Measurements from ENCODE around the gene PPP3CA.
A peak's percentile ranks its signal among the peaks of the same experiment; 100 is the strongest.

The PPP3CA gene

DNA sequence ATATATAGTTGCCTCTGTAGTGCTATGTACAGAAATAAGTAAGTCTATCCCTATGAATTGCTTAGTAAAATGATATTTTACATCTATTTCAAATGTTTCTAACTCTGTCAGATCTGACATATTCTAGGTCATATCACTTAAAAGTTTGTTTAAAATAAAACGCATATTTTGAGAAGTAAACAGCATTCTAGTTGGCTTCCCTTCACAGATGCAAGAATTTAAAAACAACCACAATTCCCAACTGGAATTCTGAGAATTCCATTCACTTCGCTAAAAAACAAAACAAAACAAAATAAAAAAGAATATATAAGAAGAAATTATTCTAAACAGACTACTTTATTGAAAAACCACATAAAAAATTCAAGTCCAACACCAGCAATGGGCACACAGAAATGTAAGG is 126.0 kb downstream of the PPP3CA start:
- no peak for DNase-seq (ENCODE audit: extremely low spot score)
- CTCF ChIA-PET, result no interaction called here
- POLR2A ChIA-PET, result no interaction called here
- TF ChIP-seq LEF1 (IDR thresholded peaks at IDR 0.05; ENCODE audit: borderline replicate concordance) (no peak), FOXK2 (IDR thresholded peaks at IDR 0.05) (no peak), CTBP1 (IDR thresholded peaks at IDR 0.05; ENCODE audit: borderline replicate concordance) (no peak), NFRKB (IDR thresholded peaks at IDR 0.05) (no peak), FOXA1 (IDR thresholded peaks at IDR 0.05) (no peak), TARDBP (IDR thresholded peaks at IDR 0.05) (no peak), ELF4 (IDR thresholded peaks at IDR 0.05) (no peak), FOXM1 (IDR thresholded peaks at IDR 0.05; ENCODE audit: borderline replicate concordance) (no peak), SP1 (IDR thresholded peaks at IDR 0.05) (no peak), BHLHE40 (IDR thresholded peaks at IDR 0.05; ENCODE audit: borderline replicate concordance) (no peak), L3MBTL2 (conservative IDR thresholded peaks at IDR 0.05) (no peak), ARNT (IDR thresholded peaks at IDR 0.05) (no peak)
- TF ChIP-seq, protein P1, sequence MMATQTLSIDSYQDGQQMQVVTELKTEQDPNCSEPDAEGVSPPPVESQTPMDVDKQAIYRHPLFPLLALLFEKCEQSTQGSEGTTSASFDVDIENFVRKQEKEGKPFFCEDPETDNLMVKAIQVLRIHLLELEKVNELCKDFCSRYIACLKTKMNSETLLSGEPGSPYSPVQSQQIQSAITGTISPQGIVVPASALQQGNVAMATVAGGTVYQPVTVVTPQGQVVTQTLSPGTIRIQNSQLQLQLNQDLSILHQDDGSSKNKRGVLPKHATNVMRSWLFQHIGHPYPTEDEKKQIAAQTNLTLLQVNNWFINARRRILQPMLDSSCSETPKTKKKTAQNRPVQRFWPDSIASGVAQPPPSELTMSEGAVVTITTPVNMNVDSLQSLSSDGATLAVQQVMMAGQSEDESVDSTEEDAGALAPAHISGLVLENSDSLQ (IDR thresholded peaks at IDR 0.05), result no peak

DNA sequence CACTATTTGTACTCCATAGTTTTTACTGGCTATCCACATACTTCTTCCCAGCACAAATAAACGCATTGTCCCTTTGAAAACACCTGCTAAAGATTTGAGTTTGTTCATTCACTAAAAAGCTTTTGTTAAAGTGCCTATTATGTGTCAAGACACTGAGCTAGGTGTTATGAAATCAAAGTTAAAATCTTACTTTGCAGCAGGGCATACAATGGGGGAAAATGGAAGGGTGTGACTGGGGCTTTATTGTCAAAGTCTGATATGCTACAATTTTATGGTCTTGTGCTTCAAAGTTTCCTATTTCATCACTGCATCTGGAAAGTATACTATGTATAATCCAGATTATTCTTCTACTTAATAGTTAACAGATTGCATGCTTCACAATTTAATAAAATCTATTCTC is 128.4 kb downstream of the PPP3CA start:
- TF ChIP-seq TARDBP (IDR thresholded peaks at IDR 0.05), result no peak
- TF ChIP-seq ARNT (IDR thresholded peaks at IDR 0.05), result no peak
- TF ChIP-seq, protein P1 (IDR thresholded peaks at IDR 0.05), result no peak
- TF ChIP-seq HDGF (IDR thresholded peaks at IDR 0.05; ENCODE audit: borderline replicate concordance), result no peak
- no peak for TF ChIP-seq CTBP1 (IDR thresholded peaks at IDR 0.05; ENCODE audit: borderline replicate concordance)
- TF ChIP-seq FOXA1 (IDR thresholded peaks at IDR 0.05), result no peak
- no peak for TF ChIP-seq SUZ12 (IDR thresholded peaks at IDR 0.05)
- TF ChIP-seq ELF4 (IDR thresholded peaks at IDR 0.05), result no peak
- no peak for TF ChIP-seq SP1 (IDR thresholded peaks at IDR 0.05)
- no peak for TF ChIP-seq FOXM1 (IDR thresholded peaks at IDR 0.05; ENCODE audit: borderline replicate concordance)
- TF ChIP-seq NFRKB (IDR thresholded peaks at IDR 0.05), result no peak
- no peak for TF ChIP-seq BHLHE40 (IDR thresholded peaks at IDR 0.05; ENCODE audit: borderline replicate concordance)
- TF ChIP-seq ZNF384 (IDR thresholded peaks at IDR 0.05), result no peak
- TF ChIP-seq LEF1 (IDR thresholded peaks at IDR 0.05; ENCODE audit: borderline replicate concordance), result no peak
- TF ChIP-seq L3MBTL2 (conservative IDR thresholded peaks at IDR 0.05), result no peak
- POLR2A ChIA-PET, result no interaction called here
- CTCF ChIA-PET, result no interaction called here
- DNase-seq (ENCODE audit: extremely low spot score), result no peak

DNA sequence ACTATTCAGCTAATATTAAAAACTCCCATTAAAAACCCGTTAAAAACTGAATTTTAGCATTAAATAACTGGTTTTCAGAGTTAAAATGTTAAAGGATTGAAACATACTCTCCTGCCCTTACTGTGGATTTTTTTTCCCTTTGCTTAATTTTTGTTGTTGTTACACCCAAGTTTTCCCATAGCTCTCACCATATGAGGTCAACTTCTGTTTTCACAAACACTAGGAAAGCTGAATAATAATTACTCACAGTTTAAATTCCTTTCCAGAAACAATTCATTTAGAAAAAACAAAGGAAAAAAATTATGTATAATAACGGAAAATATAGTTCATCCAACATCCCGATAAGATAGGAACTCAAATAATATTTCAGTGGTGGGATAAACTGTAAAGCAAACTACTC is 129.0 kb downstream of the PPP3CA start:
- ChIA-PET CTCF (no interaction called here), POLR2A (interaction anchor here (0.6 kb wide), 1 partner anchor 1203 kb away, joined by 3 read pairs; no protein-coding TSS in a partner anchor)
- DNase-seq (ENCODE audit: extremely low spot score), result no peak
- no peak for TF ChIP-seq FOXK2 (IDR thresholded peaks at IDR 0.05)
- TF ChIP-seq ARNT (IDR thresholded peaks at IDR 0.05), result no peak
- no peak for TF ChIP-seq ZNF384 (IDR thresholded peaks at IDR 0.05)
- TF ChIP-seq CTBP1 (IDR thresholded peaks at IDR 0.05; ENCODE audit: borderline replicate concordance), result no peak
- TF ChIP-seq ELF4 (IDR thresholded peaks at IDR 0.05), result no peak
- TF ChIP-seq, protein P1 (IDR thresholded peaks at IDR 0.05), result no peak
- TF ChIP-seq TARDBP (IDR thresholded peaks at IDR 0.05), result no peak
- no peak for TF ChIP-seq HDGF (IDR thresholded peaks at IDR 0.05; ENCODE audit: borderline replicate concordance)
- no peak for TF ChIP-seq BHLHE40 (IDR thresholded peaks at IDR 0.05; ENCODE audit: borderline replicate concordance)
- TF ChIP-seq FOXA1 (IDR thresholded peaks at IDR 0.05), result no peak

DNA sequence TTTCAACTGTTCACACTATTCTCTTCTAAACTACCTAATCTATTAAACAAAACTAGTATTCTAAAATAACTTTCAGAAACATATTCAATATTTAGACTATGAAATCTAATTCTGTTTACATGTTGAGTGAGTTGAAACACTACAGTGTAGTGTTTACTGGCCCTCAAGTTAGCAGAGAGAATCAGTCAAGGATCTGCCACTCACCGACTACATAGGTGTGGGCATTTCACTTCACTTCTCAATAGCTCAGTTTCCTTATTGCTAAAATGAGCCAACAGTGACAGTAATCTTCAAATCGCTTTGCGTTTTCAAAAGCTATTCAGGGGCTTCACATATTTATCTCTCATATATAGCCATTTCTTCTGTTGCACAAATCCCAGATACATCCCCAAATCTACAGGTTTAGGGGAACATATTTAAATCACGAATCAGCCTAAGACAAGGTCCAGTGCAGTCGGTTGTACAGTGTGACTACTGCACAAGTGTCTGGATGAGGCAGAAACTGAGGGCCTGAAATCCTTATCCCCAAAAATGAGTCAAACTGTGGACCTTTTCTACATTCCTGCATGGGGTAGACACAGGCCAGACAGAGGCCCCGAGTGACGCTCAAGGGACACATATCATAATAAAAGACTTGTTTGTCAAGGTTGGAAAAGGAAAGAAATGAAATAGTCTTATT is 129.8 kb downstream of the PPP3CA start:
- ChIA-PET POLR2A (interaction anchor here (0.6 kb wide), 1 partner anchor 1204 kb away, joined by 3 read pairs; no protein-coding TSS in a partner anchor), CTCF (no interaction called here)
- DNase-seq (ENCODE audit: extremely low spot score), result no peak
- TF ChIP-seq ELF4 (IDR thresholded peaks at IDR 0.05) (no peak), BHLHE40 (IDR thresholded peaks at IDR 0.05; ENCODE audit: borderline replicate concordance) (no peak)

GRCh38 chr4:101211146-101211553 is 136.2 kb downstream of the PPP3CA start:
- no peak for TF ChIP-seq ARNT (IDR thresholded peaks at IDR 0.05)
- TF ChIP-seq, protein P1 (IDR thresholded peaks at IDR 0.05), result 0 out of 2 replicates have a peak, but pooled peaks have one; percentile 4
- ChIA-PET CTCF (no interaction called here), POLR2A (no interaction called here)
- DNase-seq (ENCODE audit: extremely low spot score), result no peak

DNA sequence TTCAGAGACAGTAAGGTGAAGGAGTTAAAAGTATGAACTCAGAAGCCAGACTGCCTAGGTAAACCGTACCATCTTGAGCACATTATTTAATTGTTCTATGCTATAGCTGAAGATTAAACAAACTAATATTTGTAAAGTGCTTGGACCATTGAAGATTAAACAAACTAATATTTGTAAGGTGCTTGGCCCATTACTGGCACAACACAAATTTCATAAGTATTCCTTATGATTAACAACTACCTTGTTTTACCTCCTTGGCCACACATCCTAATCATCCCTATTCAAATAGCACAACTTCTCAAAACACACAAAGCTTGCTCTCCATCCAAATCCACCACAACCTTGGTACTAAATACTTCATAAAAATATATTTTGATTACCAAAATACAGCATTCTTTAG is 137.0 kb downstream of the PPP3CA start:
- ChIA-PET CTCF (interaction anchor here (1.0 kb wide), 1 partner anchor 10 kb away, joined by 3 read pairs; no protein-coding TSS in a partner anchor), POLR2A (no interaction called here)
- TF ChIP-seq NFRKB (IDR thresholded peaks at IDR 0.05), result no peak
- TF ChIP-seq SUZ12 (IDR thresholded peaks at IDR 0.05), result no peak
- TF ChIP-seq, protein P1 (IDR thresholded peaks at IDR 0.05), result no peak
- TF ChIP-seq L3MBTL2 (conservative IDR thresholded peaks at IDR 0.05), result no peak
- no peak for TF ChIP-seq SP1 (IDR thresholded peaks at IDR 0.05)
- no peak for TF ChIP-seq HDGF (IDR thresholded peaks at IDR 0.05; ENCODE audit: borderline replicate concordance)
- no peak for TF ChIP-seq TARDBP (IDR thresholded peaks at IDR 0.05)
- TF ChIP-seq ZNF384 (IDR thresholded peaks at IDR 0.05), result no peak
- TF ChIP-seq FOXA1 (IDR thresholded peaks at IDR 0.05), result no peak
- TF ChIP-seq ELF4 (IDR thresholded peaks at IDR 0.05), result no peak
- no peak for DNase-seq (ENCODE audit: extremely low spot score)

Measured in HEK293T (cell line).